Activated CD4-positive, CD25-positive, alpha-beta regulatory T cell treated with anti-CD3 and anti-CD28 coated beads, Interleukin-2, amount 50 U/mL, for 24 hours (primary cell): ENCODE data around the gene PRPF31.
"Not testable (repeated sequence)": the region's sequence is repeated elsewhere in the genome, so short reads cannot be mapped to it uniquely, and the experiment has no call there.

Experiments
- ATAC-seq, 2 donors: fragments of 150-1000 bp; cut with Tn5 transposase; one replicate each; pipeline ENCODE4 v1.10.0; 2021; ENCODE audit warnings: mild to moderate bottlenecking in 1 of 2, moderate library complexity in 1 of 2

PRPF31 gene

DNA sequence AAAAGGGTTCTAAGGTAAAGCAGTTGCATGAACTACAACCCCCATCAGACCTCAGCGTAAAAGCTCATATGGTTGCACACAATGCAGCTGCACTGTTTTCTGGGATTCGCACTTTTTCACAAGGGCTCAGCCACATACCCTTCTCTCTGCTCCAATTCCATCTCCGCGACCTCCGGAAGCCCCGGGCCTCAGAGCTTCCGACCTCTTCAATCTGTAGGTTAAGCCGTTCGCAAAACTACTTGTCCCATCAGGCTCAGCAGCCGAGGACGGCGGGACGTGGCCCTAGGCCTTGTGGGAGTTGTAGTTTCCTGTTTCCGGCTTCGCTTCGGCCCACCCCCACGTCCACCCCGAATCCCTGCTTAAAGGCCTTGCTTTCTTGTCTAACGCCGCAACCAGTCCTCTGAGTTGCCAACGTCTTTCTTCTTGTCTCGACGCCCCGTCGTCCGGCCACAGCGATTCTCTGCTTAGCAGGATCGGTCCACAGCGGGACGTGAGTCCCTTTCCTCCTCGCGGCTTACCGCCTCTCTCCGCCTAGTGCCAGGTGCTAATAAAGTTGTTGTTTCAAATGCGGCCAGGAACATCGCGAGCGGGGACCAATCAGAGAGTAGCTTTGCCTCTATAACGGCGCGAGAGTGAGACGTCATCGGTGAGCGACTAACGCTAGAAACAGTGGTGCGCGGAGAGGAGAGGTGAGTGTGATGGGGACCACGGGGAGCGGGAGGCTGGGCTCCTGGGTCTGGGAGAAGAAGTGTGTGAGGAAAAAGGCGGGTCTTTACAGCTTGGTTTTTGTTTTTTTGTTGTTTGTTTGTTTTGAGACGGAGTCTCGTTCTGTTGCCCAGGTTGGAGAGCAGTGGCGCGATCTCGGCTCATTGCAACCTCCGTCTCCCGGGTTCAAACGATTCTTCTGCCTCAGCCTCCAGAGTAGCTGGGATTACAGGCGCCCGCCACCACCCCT lies at the start of gene PRPF31, which contains the start of gene TFPT:
Gene PRPF31 (plus strand): TSS at position 646 of the 955 bp plus-strand sequence. CDS start 2,525 bp downstream, outside the sequence.
Gene TFPT (minus strand): TSS at position 549 of the 955 bp plus-strand sequence. CDS start 388 bp downstream, at position 161.
- peak; percentile 93 to 94 for ATAC-seq

DNA sequence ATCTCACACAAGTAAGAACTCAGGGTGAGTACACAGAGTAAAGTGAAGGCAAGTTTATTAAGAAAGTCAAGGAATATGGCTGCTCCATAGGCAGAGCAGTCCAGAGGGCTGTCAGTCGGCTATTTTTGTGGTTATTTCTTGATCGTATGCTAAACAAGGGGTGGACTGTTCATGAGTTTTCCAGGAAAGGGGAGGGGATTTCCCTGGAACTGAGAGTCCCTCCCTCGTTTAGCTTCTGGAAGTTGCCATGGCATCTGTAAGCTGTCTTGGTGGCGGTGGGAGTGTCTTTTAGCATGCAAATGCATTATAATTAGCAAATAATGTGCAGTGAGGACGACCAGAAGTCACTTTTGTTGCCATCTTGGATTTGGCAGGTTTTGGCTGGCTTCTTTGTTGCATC lies 46.1 kb upstream of the PRPF31 start:
- ATAC-seq = no peak

DNA sequence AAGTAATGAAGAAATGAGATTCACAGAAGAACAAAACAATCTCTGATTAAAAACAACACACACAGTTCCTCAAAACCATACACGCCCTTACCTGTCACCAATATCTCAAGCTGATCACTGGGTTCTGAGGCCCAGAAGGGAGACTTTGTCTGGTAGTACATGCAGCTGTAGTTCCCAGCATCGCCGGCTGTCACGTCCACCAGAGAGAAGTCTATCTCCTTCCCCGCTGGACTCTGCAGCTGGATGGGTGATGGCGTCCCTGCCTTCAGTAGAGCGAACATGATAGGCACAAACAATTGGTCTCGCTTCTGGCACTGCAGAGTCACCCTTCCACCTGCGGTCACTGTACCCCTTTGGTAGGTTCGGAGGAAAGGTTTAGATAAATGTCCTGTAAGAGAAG lies 41.7 kb upstream of the PRPF31 start:
- ATAC-seq = no peak

DNA sequence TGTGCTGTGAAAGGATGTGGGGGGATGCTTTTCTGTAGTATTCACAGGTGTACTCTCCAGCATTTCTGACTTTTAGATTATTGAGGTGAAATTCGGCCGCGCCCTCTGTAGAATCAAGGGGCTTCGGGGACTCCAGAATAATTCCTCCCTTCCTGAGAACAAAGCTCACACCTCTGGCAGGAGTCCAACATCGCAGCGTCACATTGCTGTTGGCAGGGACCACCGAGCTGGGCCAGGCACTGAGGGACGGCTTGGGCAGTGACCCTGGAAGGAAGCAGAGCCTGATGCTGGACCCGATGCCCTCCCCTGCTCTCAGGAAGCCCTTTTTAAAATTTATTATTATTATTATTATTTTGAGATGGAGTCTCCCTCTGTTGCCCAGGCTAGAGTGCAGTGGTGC lies 40.7 kb upstream of the PRPF31 start:
- ATAC-seq = no peak

DNA sequence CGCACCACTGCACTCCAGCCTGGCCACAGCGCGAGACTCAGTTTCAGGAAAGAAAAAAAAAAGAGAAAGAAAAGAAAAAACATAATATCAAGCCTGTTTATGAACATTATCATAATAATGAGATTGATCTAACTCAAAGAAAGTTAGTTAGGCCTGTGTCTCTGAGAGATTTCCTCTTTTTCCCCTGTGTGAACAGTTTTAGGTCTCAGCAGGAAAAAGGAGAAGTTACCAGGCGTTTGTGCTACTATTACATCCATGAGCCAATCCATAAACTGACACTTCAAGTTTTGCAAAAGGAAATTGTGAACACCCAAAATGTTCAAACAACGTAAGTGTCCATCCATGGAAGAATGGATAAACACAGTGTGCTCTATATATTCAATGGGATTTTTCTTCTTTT lies 38.2 kb upstream of the PRPF31 start:
- ATAC-seq = no peak

DNA sequence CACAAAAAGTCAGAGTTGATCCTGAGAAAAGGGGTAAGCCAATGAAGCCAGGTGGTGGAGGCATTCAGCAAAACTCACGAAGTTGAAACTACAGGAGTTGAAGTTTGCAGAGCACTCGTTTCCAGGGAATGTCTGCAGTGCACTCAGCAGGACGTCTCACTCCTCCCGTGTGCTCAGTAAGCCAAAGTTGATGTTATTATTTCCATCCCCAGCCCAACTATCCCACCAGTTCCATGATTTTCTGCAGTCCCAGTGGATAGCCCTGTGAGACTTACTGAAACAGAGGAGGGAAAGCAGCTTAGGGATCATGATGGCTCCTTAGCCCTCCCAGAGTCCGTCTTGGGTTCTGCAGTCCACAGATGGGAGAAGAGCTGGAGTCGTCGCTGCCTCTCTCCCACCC lies 34.5 kb upstream of the PRPF31 start, which contains the start of gene TARM1:
Gene TARM1 (minus strand): TSS at position 334 of the 400 bp plus-strand sequence. CDS start 25 bp downstream, at position 309.
- no peak for ATAC-seq

- ATAC-seq = no peak
Observed at GRCh38 chr19:54084410-54084809, 31.1 kb upstream of the PRPF31 start.

- no peak for ATAC-seq
Observed at GRCh38 chr19:54094426-54095000, 21.0 kb upstream of the PRPF31 start.

DNA sequence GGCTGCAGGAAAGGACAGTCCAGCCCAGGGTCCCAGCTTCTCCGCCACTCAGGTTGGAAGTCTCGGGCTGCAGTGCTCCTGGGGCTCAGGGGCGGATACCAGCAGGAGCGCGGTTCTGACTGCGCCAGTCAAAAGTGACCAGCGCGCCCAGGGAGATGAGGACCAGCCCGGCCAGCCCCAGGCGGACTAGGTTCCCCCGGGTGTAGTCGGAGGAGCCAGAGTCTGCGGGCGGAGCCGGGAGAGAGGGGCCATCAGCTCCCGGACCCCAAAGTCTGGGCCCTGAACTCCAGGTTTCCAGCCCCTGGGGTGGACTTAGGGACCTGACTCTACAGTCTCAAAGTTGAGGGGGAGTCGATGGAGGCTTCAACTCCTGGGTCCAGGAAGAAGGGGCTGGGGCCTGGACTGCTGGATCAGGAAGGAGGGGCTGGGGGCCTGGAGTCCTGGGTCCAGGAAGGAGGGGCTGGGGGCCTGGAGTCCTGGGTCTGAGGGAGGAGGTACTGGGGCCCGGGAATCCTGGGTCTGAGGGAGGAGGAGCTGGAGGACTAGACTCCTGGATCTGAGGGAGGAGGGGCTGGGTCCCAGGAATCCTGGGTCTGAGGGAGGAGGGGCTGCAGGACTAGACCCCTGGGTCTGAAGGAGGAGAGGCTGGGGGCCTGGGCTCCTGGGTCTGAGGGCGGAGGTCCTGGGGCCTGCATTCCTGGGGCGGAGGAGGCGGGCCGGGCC lies 20.3 kb upstream of the PRPF31 start:
- ATAC-seq = no peak

- ATAC-seq = peak; percentile 78 to 91
Observed at GRCh38 chr19:54095859-54096616, 19.5 kb upstream of the PRPF31 start.

DNA sequence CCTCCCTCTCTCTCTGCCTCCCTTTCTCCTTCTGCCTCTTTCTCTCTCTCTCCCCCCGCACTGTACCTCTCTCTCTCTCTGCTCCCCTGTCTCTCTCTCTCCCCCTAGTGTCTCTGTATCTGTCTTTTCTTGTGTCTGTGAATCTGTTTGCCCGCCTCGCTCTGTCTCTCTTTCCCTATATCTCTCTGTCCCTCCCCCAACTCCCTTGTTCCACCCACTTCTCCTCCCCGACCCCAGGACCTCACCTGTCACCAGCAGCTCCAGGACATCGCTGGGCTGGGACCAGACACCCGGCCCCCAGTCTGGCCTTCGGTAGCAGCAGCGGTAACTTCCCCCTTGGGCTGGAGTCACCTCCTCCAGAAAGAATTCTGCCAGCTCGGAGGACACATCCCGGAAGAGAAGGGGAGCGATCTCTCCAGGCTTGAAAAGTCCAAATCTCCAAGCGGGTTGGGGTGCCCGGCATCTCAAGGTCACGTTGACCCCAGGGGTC lies 18.9 kb upstream of the PRPF31 start:
- ATAC-seq = peak in 1 of 2 donors; percentile 53

DNA sequence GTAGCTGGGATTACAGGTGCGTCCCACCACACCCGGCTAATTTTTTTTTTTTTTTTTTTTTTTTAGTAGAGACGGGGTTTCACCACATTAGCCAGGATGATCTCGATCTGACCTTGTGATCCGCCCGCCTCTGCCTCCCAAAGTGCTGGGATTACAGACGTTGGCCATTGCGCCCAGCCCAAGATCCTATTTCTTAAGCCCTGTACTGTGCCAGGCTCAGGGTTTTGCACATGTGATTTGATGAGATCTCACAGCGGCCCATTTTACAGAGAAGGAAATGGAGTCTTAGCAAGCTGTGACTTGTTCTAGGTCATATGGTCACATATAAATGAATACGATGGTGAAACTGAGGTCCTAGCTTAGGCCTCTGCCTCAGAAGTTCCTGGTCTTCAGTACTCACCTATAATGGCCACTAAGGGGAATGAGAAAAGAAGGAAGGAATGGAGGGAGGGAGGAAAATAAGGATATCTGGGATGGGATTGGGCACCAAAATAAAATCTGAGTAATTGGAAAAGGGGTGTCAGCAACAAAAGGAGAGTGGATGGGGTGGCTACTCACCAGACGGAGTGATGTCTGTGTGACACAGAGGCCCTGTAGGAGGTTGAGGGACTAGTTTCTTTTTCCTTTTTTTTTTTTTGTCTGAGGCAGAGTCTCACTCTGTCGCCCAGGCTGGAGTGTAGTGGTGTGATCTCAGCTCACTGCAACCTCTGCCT lies 16.2 kb upstream of the PRPF31 start:
- no peak for ATAC-seq

- not testable (repeated sequence) for ATAC-seq
Observed at GRCh38 chr19:54099903-54100255, 15.7 kb upstream of the PRPF31 start.

DNA sequence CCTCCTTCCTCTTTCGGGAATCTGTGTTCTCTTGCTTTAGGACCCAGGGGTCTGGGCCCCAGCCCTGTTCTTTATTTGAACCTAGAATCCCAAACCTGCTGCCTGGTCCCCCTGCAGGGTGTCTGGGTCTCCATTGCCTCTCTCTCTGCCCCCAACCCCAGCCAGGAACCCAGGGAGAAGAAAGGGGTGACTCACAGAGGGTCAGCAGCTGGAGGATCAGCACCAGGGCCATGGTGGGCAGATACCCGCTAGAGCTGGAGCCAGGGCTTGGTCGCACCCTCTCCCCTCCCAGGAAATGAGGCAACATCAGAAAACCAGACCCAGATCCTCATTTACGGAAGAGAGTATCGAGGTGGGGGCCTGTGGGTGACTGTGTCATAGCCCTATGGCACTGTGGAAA lies 15.0 kb upstream of the PRPF31 start, which contains the start of gene OSCAR:
Gene OSCAR (minus strand): TSS at position 243 of the 400 bp plus-strand sequence. CDS start 11 bp downstream, at position 232.
- ATAC-seq = no peak

DNA sequence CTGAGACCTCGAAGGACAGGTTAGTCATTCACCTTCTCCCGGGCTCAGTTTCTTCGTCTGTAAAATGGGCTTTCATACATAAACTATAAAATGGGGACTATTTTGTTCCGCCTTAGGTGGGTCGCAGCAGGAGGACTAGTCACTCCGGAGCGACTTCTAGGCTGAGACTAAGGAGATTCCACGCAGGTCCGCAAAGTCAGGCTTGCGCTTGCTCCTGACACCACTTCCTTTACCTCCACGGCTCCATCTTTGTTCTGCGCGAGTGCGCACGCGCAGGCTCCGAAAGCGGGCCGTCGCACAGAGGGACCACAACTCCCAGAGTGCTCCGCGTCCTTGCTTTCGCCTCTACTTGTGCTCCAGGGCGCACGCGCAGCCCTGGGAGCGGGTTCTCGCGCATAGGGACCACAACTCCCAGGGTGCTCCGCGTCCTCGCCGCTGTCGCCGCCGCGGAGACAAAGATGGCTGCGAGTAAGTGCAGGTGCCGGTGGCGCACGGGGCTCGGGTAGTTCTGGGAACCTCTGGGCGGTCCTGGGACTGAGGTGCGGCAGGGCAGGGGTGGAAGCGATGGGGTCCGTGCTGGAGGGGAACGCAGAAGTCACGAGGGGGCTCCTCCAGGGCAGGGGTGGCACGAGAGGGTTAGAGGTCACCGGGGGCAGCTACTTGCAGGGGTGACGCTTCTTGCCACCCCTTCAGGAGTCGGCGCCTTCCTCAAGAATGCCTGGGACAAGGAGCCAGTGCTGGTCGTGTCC lies 13.0 kb upstream of the PRPF31 start, which contains the start of gene NDUFA3:
Gene NDUFA3 (plus strand): TSS at position 435 of the 749 bp plus-strand sequence. CDS start 24 bp downstream, at position 459.
- ATAC-seq = peak; percentile 99 to 100

- no peak for ATAC-seq
Observed at GRCh38 chr19:54104998-54105715, 10.4 kb upstream of the PRPF31 start.

DNA sequence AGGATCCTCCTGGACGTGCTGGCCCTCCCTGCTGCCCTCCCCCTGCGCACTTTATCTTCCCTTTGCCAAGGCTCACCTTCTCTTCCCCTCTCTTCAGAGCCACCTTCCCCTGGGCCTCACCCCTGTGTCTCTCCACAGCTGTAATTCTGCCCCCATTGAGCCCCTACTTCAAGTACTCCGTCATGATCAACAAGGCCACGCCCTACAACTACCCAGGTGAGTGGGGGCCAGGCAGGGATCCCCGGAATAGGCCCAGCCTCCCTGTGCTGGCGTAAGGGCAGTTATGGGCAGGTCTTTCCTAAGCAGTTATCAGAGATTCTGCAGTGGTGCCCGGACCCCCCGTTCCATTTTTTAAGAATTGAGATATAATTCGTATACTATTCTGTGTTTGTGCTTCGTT lies 9.8 kb upstream of the PRPF31 start:
- no peak for ATAC-seq

- no peak for ATAC-seq
Observed at GRCh38 chr19:54106716-54107115, 8.8 kb upstream of the PRPF31 start.

GRCh38 chr19:54107876-54108490 lies 7.6 kb upstream of the PRPF31 start:
- no peak for ATAC-seq
